GM12874 (cell line): ENCODE results near the gene FSHR.

Experiments used
- TF ChIP-seq, protein P1 (sequence below): IDR thresholded peaks from 2 replicates; pipeline ENCODE4 v1.5.1; 2011; ENCODE audit warnings: low read depth, mild to moderate bottlenecking, control low read depth, low read length, moderate library complexity; ENCODE audit not compliant: insufficient read depth

FSHR gene

DNA sequence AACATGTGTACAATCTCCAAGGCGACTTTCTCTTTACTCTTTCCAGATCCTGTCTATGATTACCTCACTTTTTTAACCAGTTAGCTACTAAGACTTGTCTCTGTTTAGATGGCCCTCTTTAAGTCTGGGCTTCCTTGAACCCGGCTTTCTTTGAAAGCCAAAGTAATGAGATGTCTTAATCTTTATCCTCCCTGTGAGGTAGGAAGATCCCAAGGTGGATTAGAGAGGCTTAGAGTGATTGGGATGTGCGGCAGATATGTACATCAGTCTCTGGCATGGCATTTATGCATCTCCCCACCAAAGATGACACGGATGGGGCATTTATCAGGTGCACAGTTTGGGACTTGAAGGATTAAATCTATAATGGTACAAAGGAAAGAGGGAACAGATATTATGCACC lies 186.3 kb downstream of the FSHR start:
- TF ChIP-seq, protein P1, sequence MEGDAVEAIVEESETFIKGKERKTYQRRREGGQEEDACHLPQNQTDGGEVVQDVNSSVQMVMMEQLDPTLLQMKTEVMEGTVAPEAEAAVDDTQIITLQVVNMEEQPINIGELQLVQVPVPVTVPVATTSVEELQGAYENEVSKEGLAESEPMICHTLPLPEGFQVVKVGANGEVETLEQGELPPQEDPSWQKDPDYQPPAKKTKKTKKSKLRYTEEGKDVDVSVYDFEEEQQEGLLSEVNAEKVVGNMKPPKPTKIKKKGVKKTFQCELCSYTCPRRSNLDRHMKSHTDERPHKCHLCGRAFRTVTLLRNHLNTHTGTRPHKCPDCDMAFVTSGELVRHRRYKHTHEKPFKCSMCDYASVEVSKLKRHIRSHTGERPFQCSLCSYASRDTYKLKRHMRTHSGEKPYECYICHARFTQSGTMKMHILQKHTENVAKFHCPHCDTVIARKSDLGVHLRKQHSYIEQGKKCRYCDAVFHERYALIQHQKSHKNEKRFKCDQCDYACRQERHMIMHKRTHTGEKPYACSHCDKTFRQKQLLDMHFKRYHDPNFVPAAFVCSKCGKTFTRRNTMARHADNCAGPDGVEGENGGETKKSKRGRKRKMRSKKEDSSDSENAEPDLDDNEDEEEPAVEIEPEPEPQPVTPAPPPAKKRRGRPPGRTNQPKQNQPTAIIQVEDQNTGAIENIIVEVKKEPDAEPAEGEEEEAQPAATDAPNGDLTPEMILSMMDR, result no peak

DNA sequence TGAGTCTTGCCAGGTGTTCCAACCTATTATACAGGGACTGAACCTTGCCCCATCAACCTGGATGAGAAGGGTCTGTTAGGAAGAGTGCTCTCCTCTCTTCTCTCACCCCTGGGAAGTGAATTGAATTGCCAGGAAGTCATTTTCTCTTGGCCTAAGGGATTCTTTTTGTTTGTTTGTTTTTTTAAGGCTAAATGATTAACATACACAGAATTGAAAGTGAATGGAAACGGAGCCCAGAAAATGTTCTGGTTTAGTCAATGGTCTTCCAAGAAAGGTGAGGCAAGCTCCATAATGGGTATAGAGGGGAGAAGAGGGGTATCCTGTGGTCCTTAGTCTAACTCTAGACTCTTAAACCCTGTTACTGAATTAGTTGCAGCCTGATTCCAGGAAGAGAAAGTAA lies 189.1 kb downstream of the FSHR start:
- TF ChIP-seq, protein P1, result no peak

DNA sequence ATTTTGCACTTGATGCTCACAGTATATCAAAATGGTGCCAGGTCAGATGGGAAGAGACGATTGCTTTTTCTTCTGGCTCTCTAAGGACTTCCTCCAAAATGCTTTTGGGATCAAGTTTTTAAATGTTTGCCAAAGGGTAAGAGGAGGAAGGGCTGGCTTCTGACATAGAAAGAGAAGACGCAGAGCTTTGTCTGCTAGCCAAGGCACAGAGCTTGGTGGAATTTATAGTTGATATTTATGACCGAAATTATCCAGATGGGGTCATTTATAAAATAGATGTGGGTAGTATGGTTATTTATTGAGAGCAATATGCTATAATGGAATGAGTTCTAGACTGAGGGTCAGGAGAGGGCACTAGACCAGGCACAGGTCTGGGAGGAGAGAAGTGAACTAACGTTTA lies 193.3 kb downstream of the FSHR start:
- TF ChIP-seq, protein P1, result no peak

DNA sequence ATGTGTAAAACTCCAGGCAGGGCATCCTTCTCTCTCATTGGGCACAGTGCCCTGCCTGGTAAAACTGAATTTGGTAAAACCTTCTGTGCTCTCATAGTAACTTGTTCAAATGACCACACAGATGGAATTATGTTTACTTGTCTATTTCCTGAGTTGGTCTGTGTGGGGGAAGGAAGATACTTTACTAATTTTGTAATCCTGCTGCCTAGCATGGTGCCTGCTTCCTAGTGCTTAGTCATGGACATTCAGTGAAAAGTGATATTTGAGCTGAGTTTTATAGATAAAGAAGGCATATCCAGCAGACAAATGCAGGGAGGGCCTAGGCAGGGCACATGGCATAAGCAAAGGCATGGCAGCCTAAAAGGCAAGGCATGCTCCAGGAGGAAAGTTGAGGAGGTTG lies 199.4 kb downstream of the FSHR start:
- TF ChIP-seq, protein P1, result no peak

DNA sequence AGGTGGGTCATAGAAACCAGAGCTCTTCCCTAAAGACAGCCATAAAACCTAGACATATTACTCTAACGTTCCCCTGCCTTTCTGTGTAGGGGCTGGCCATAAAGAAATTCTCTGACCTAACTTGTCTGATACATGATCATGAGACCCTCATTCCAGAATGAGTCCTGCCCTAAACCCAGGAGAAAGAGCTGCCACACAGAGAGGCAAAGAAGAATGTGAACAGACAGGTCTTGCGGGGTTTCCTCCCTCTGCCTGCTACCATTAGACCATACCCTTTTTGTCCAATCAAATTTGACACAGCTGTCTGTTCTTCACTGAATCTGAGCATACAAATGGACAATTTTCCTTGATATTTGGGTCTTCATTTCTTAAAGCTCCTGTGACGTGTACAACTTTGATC lies 200.0 kb downstream of the FSHR start:
- TF ChIP-seq, protein P1, result no peak

DNA sequence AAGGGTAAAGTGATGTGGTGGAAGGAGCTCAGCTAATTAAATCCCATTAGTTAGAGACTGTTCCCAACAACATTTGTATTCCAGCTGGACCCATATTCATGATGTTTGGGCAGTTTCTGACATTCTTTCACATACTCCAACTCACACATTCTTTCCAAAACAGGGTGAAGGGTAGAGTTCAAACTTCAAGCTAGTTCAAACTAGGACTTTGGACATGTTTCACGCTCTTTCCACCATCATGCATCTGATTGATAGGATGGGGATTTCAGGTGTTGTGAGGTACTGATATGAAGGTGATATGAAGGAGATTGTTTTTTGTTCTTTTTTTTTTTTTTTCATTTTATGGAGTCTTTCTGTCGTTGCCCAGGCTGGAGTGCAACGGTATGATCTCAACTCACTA lies 201.7 kb downstream of the FSHR start:
- TF ChIP-seq, protein P1, result no peak

DNA sequence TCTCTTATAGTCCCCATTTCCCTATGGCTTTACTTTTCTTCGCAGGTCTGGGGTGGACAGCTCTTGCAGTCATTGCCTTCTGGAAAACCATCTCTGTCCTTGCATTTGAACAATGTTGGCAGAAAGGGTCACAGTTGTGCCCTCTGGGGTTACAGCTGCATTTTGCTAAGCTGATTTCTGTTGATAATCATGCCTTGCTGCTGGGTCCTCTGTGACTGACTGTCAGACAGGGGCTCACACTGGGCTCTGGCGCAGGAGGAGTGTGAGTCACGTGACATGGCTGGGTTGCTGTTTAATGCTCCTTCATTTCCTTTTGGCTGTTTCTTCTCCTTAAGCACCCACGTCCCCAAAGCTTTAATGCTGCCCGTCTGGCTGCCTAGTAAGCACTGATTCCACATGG lies 202.2 kb downstream of the FSHR start:
- TF ChIP-seq, protein P1, result no peak
